Nephron progenitor cell (in vitro differentiated cells): ENCODE measurements around the gene CYP1A1.

Experiments
- DNase-seq: peaks from one replicate; pipeline ENCODE4 v3.0.0; 2021
- H3K27ac Mint-ChIP-seq: 2 replicates; pipeline ENCODE4 v1.8.0; 2021; ENCODE audit warnings: mild to moderate bottlenecking, moderate library complexity, mixed read lengths
- H3K27me3 Mint-ChIP-seq: 2 replicates; pipeline ENCODE4 v1.8.0; 2021; ENCODE audit warnings: mild to moderate bottlenecking, low read depth, mixed read lengths; ENCODE audit not compliant: poor library complexity
- H3K36me3 Mint-ChIP-seq: 2 replicates; pipeline ENCODE4 v1.8.0; 2021; ENCODE audit warnings: low read depth, mixed read lengths
- H3K4me1 Mint-ChIP-seq: 2 replicates; pipeline ENCODE4 v1.8.0; 2021; ENCODE audit warnings: mixed read lengths
- H3K4me3 Mint-ChIP-seq: 2 replicates; pipeline ENCODE4 v1.8.0; 2021; ENCODE audit warnings: mild to moderate bottlenecking, moderate library complexity, mixed read lengths
- H3K9me3 Mint-ChIP-seq: 2 replicates; pipeline ENCODE4 v1.8.0; 2021; ENCODE audit warnings: mild to moderate bottlenecking, moderate library complexity, mixed read lengths
- TF ChIP-seq, protein P1 (sequence below): fragments of 200-600 bp; sonication (generic); IDR thresholded peaks from 2 replicates; pipeline ENCODE4 v1.5.0; 2021; ENCODE audit warnings: antibody characterized with exemption

CYP1A1 gene, protein sequence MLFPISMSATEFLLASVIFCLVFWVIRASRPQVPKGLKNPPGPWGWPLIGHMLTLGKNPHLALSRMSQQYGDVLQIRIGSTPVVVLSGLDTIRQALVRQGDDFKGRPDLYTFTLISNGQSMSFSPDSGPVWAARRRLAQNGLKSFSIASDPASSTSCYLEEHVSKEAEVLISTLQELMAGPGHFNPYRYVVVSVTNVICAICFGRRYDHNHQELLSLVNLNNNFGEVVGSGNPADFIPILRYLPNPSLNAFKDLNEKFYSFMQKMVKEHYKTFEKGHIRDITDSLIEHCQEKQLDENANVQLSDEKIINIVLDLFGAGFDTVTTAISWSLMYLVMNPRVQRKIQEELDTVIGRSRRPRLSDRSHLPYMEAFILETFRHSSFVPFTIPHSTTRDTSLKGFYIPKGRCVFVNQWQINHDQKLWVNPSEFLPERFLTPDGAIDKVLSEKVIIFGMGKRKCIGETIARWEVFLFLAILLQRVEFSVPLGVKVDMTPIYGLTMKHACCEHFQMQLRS

DNA sequence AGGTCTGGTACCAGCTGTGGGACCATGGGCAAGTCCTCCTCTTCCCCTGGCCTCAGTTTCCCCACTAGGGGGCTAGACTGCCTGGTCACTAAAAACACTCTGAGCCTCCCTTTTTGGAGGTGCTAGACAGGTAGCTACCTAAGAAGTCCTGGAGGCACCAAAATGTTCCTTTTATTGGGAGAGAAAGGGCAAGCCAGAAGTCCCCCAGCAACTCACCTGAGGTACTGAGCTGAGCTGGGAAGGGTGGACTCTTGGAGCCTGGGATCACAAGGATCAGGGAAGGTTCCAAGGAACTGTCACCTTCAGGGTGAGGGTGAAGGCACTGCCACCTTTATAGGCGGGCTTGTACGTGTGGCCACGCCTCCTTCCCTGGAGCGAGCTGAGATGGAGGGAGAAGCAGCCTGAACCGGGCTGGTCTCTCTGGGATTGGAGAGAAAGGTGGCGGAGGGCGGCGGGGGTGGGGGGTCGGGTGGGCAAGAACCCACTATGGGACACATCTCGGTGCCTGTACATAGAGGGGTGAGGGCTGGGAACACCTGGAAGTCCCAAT is at the start of gene CYP1A1:
CYP1A1 (minus strand) TSS at position 304 of the 550 bp plus-strand sequence. CDS start 2,431 bp downstream, outside the sequence.
- H3K36me3 Mint-ChIP-seq, result peaks cover 5% of the 10 kb centered on the region
- H3K27ac Mint-ChIP-seq, result no peak within 1 kb of the TSS
- peaks cover 55% of the 10 kb centered on the region for H3K27me3 Mint-ChIP-seq
- H3K4me1 Mint-ChIP-seq, result peaks cover 19% of the 10 kb centered on the region
- peak within 1 kb of the TSS; percentile 79 for H3K4me3 Mint-ChIP-seq
- peak; percentile 47 for DNase-seq
- TF ChIP-seq, protein P1, sequence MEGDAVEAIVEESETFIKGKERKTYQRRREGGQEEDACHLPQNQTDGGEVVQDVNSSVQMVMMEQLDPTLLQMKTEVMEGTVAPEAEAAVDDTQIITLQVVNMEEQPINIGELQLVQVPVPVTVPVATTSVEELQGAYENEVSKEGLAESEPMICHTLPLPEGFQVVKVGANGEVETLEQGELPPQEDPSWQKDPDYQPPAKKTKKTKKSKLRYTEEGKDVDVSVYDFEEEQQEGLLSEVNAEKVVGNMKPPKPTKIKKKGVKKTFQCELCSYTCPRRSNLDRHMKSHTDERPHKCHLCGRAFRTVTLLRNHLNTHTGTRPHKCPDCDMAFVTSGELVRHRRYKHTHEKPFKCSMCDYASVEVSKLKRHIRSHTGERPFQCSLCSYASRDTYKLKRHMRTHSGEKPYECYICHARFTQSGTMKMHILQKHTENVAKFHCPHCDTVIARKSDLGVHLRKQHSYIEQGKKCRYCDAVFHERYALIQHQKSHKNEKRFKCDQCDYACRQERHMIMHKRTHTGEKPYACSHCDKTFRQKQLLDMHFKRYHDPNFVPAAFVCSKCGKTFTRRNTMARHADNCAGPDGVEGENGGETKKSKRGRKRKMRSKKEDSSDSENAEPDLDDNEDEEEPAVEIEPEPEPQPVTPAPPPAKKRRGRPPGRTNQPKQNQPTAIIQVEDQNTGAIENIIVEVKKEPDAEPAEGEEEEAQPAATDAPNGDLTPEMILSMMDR, result no peak
- H3K9me3 Mint-ChIP-seq, result peaks cover 20% of the 10 kb centered on the region

DNA sequence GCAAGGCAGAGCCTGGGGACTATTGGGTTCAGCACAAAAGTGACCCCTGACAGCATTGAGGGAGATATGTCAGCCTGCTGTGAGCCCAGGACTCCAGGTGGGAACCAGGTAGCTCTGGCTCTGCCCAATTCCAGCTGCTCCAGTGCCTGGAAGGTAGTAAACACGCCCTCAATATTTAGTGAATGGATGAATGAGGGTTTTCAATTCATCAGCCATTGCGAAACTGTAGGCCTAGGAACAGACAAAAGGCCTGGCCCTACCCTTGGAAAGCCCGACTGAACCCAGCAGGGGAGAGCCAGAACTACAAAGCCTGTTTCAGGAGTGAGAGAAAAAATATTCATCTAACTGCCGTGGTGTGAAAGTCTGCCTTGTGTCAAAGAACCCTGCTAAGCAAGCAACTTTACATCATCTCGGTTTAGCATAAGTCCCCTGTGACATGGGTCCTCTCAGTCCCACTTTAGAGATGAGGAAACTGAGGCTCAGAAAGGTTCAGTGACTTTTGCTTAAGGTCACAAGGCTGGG is 48.5 kb upstream of the CYP1A1 start:
- no peaks in the 10 kb centered on the region for H3K9me3 Mint-ChIP-seq
- no peak overlapping the region for H3K27ac Mint-ChIP-seq
- H3K36me3 Mint-ChIP-seq, result no peaks in the 10 kb centered on the region
- TF ChIP-seq, protein P1, result no peak
- H3K4me3 Mint-ChIP-seq, result no peak overlapping the region
- H3K4me1 Mint-ChIP-seq, result peaks cover 58% of the 10 kb centered on the region
- H3K27me3 Mint-ChIP-seq, result peaks cover 14% of the 10 kb centered on the region
- DNase-seq, result no peak

DNA sequence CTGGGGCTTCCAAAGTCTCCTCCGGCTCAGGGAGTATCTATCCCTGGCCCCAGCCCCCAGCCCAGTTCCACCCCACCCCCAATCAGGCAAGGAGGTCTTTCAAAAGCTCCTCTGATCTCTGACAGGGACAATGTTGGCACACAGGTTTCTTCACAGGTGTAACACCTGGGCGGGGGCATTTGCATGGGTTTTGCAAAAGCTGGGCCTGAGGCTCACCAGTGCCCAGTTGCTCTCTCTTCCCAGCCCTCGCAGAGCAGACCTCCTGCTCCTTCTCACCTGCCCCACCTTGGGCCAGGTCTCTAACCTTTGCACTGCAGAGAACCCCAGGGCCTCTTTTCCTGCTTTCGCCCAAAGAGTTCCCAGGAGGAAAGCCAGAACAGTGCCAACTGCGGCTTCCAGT is 48.0 kb upstream of the CYP1A1 start:
- DNase-seq, result no peak
- no peaks in the 10 kb centered on the region for H3K9me3 Mint-ChIP-seq
- H3K27me3 Mint-ChIP-seq, result peaks cover 11% of the 10 kb centered on the region

DNA sequence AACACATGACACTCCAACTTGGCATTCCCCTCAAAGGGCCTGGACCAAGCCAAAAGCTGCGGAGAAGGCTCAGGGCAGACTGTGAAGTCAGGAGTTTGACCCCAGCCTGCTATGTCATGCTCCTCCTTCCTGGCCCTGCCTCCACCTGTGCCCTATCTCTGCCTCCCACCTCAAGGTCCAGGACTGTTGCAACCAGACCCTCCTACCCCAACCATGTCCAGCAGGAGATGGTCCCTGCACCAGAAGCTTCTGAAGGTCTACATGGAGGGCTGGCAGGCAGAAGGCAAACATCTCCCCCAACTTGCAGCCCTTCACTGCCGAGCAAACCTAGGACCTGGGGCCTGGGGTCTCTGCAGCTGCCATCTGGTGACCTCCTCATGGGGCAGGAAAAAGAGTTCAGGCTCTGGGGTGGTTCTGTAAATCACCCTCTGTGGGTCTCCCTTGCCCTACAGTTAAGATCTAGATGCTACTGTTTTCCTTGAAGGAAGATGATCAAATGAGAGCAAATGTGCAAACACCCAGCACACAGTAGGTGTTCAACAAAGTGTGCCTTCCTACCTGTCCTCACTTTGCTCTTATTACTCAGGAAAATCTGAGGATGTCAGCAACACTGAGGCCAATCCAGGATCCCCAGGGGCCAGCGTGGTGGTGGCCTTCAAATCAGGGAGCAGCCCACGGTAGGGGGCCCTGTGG is 45.0 kb upstream of the CYP1A1 start:
- peaks cover 16% of the 10 kb centered on the region for H3K27me3 Mint-ChIP-seq
- no peaks in the 10 kb centered on the region for H3K9me3 Mint-ChIP-seq
- peaks cover 29% of the 10 kb centered on the region for H3K4me1 Mint-ChIP-seq
- TF ChIP-seq, protein P1, result no peak
- H3K27ac Mint-ChIP-seq, result no peak overlapping the region
- no peak for DNase-seq
- no peaks in the 10 kb centered on the region for H3K36me3 Mint-ChIP-seq
- no peak overlapping the region for H3K4me3 Mint-ChIP-seq

More for the DNA sequence above, 48.0 kb upstream of the CYP1A1 start:
- Mint-ChIP-seq H3K4me1 (peaks cover 57% of the 10 kb centered on the region), H3K27ac (no peak overlapping the region), H3K4me3 (no peak overlapping the region), H3K36me3 (no peaks in the 10 kb centered on the region)
- TF ChIP-seq, protein P1, result no peak

DNA sequence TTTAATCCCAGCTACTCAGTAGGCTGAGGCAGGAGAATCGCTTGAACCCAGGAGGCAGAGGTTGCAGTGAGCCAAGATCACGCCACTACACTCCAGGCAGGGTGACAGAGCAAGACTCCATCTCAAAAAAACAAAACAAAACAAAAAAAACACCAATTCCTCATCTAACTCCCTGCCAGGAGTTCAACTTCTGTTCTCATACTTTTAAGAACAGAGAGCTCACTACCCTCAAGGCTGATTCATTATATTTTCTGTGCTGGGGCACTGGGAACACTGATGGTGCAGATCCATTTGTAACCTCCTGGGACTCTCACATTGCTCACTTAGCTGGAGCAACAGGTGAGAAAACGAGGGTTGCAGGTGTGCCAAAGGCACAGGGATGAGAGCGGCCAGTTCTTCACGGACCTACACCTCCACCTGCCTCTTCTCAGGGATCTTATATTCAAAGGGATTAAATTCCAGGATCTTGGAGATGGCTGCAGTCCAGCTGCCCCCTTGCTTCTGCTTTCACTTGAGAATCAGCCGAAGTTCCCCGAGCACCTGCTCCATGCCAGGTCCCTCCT is 44.2 kb upstream of the CYP1A1 start:
- no peak for DNase-seq
- H3K4me3 Mint-ChIP-seq, result no peak overlapping the region
- peaks cover 26% of the 10 kb centered on the region for H3K4me1 Mint-ChIP-seq
- H3K27me3 Mint-ChIP-seq, result peaks cover 18% of the 10 kb centered on the region
- no peaks in the 10 kb centered on the region for H3K36me3 Mint-ChIP-seq
- TF ChIP-seq, protein P1, result no peak
- no peaks in the 10 kb centered on the region for H3K9me3 Mint-ChIP-seq
- no peak overlapping the region for H3K27ac Mint-ChIP-seq
